SU-DHL-6 (cell line): ENCODE results near the gene TEX13D.

Source experiments
- H2AFZ ChIP-seq: fragments of 200-600 bp; sonication (generic); 2 replicates; pipeline ENCODE4 v1.6.1; 2014; ENCODE audit warnings: low read depth, mild to moderate bottlenecking, moderate library complexity, mixed read lengths, antibody characterized with exemption, low read length; ENCODE audit not compliant: severe bottlenecking
- H3F3A ChIP-seq: fragments of 200-600 bp; shearing (Covaris generic); 2 replicates; pipeline ENCODE4 v1.6.0; 2016; ENCODE audit warnings: antibody characterized with exemption, mild to moderate bottlenecking; ENCODE audit not compliant: insufficient read depth
- H3K27ac ChIP-seq: fragments of 200-600 bp; sonication (generic); 2 replicates; pipeline ENCODE4 v1.5.1; 2016; ENCODE audit warnings: low read depth, mild to moderate bottlenecking, low read length, moderate library complexity, mixed read lengths
- H3K27me3 ChIP-seq: fragments of 200-600 bp; sonication (generic), shearing (Covaris generic); 2 replicates; pipeline ENCODE4 v1.6.0; 2014; ENCODE audit warnings: mild to moderate bottlenecking, low read length
- H3K36me3 ChIP-seq: fragments of 200-600 bp; sonication (generic); 2 replicates; pipeline ENCODE4 v1.6.1; 2014; ENCODE audit warnings: mild to moderate bottlenecking, low read length, mixed read lengths
- H3K4me2 ChIP-seq: fragments of 300-600, 200-600 bp; shearing (Covaris generic), sonication (generic); 2 replicates; pipeline ENCODE4 v1.6.0; 2014; ENCODE audit warnings: low read length, low read depth, mild to moderate bottlenecking; ENCODE audit not compliant: poor library complexity, severe bottlenecking
- H3K4me3 ChIP-seq: fragments of 200-600 bp; sonication (generic); 2 replicates; pipeline ENCODE4 v1.5.1; 2014; ENCODE audit warnings: antibody characterized with exemption, low read length, mild to moderate bottlenecking, mixed read lengths; ENCODE audit not compliant: insufficient read depth, poor library complexity, severe bottlenecking
- H3K79me2 ChIP-seq: fragments of 200-600 bp; sonication (generic); 2 replicates; pipeline ENCODE4 v1.6.1; 2014; ENCODE audit warnings: mild to moderate bottlenecking, low read length, moderate library complexity; ENCODE audit not compliant: insufficient read depth
- H3K9ac ChIP-seq: fragments of 200-600 bp; sonication (generic); 2 replicates; pipeline ENCODE4 v1.7.0; 2014; ENCODE audit warnings: mild to moderate bottlenecking, low read length
- H3K9me2 ChIP-seq: fragments of 200-600 bp; sonication (generic); replicated peaks from 2 replicates; pipeline ENCODE4 v1.6.1; 2014; ENCODE audit warnings: low read length; ENCODE audit not compliant: insufficient read depth
- H3K9me3 ChIP-seq: fragments of 200-600 bp; sonication (generic); 2 replicates; pipeline ENCODE4 v1.6.1; 2014; ENCODE audit warnings: low read length, mixed read lengths; ENCODE audit not compliant: insufficient read depth
- H4K20me1 ChIP-seq: fragments of 200-600 bp; sonication (generic); 2 replicates; pipeline ENCODE4 v1.6.1; 2014; ENCODE audit warnings: low read depth, mild to moderate bottlenecking, antibody characterized with exemption, low read length, moderate library complexity, mixed read lengths
- CTCF ChIP-seq: fragments of 200-600 bp; sonication (generic); IDR thresholded peaks from one replicate; pipeline ENCODE4 v1.5.1; 2017; ENCODE audit warnings: antibody characterized with exemption, mild to moderate bottlenecking, low read length, moderate library complexity; ENCODE audit not compliant: insufficient read depth, poor library complexity, severe bottlenecking
- EZH2phosphoT487 ChIP-seq: fragments of 200-600 bp; sonication (generic), shearing (Covaris generic); conservative IDR thresholded peaks from 2 replicates; pipeline ENCODE4 v1.6.1; 2018; ENCODE audit warnings: mild to moderate bottlenecking, antibody characterized with exemption, low read length, moderate library complexity, mixed read lengths

Gene TEX13D

GRCh38 chrX:124386401-124386800, 53.9 kb downstream of the TEX13D start:
- no peaks in the 10 kb centered on the region for H3K36me3 ChIP-seq
- H3K9me2 ChIP-seq, result no peaks in the 10 kb centered on the region
- H3K9ac ChIP-seq, result no peak overlapping the region
- no peak overlapping the region for H2AFZ ChIP-seq
- H3K4me3 ChIP-seq, result no peak overlapping the region
- no peaks in the 10 kb centered on the region for H3F3A ChIP-seq
- H3K9me3 ChIP-seq, result no peaks in the 10 kb centered on the region
- H3K27ac ChIP-seq, result no peak overlapping the region
- H3K27me3 ChIP-seq, result no peaks in the 10 kb centered on the region
- no peaks in the 10 kb centered on the region for H3K79me2 ChIP-seq
- H3K4me2 ChIP-seq, result no peak overlapping the region
- H4K20me1 ChIP-seq, result no peaks in the 10 kb centered on the region
- TF ChIP-seq CTCF (no peak), EZH2phosphoT487 (no peak)
